Measurements from ENCODE around the gene ARID2. TPM values are rescaled to one million over a fixed set of nuclear protein-coding genes. Genes with fewer than 3 reads are reported as not detected.

Gene ARID2
- total RNA-seq, 4 donors from 2014 or later, result 30.3 to 35.8 (median 32.8) TPM

DNA sequence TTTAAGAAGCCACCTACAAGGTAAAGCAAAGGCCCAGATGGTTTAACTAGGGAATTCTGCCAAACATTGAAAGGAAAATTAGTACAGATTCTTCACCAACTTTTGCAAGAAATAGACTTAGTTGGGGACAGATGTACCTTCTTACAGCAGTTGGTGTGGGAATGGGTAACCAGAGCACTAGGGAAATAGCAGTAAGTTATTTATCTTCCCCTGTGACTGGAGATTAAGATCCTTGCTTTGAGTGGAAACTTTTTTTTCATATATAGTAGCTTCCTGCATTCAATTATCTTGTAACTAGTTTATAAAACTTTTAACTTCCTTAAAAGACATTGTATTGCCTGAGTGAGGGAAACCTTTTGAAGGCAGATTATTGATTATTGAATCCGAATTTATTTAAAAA lies 44.2 kb downstream of the ARID2 start:
- no peak for TF ChIP-seq EP300 (IDR thresholded peaks at IDR 0.05)
- TF ChIP-seq, protein P1, sequence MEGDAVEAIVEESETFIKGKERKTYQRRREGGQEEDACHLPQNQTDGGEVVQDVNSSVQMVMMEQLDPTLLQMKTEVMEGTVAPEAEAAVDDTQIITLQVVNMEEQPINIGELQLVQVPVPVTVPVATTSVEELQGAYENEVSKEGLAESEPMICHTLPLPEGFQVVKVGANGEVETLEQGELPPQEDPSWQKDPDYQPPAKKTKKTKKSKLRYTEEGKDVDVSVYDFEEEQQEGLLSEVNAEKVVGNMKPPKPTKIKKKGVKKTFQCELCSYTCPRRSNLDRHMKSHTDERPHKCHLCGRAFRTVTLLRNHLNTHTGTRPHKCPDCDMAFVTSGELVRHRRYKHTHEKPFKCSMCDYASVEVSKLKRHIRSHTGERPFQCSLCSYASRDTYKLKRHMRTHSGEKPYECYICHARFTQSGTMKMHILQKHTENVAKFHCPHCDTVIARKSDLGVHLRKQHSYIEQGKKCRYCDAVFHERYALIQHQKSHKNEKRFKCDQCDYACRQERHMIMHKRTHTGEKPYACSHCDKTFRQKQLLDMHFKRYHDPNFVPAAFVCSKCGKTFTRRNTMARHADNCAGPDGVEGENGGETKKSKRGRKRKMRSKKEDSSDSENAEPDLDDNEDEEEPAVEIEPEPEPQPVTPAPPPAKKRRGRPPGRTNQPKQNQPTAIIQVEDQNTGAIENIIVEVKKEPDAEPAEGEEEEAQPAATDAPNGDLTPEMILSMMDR (IDR thresholded peaks at IDR 0.05), result no peak
- no peak for TF ChIP-seq POLR2A (IDR thresholded peaks at IDR 0.05)

DNA sequence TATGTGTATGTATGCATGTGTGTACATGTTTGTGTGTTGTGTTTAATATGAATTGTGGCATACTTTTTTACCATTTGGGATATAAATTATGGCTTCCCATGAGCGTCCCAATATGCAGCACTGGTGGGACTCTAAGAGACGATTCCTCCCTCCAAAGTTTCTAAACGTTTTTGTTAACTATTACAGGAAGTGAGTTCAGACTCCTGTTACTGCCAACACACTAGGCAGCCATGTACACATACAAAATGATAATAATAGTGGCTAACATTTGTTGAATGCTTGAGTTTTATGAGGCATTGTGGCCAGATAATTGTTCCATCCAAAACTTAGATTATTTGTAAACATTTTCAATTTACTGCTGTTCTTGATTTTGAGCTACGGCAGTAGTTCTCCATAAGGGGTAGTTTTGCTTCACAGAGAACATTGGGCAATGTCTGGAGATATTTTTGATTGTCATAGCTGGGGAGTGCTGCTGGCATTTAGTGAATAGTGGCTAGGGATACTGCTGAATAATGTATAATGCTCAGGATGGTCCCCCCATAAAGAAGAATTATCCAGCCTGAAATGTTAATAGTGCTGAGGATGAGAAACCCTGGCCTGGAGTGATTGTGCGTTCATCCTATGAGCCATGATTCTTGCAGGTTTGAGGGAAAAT lies 45.1 kb downstream of the ARID2 start:
- 44 to 48% methylated on average over 5 of the region's 5 CpGs for WGBS, 2 donors
- Histone ChIP-seq H3K27ac (no peak overlapping the region), H3K36me3 (no peaks in the 10 kb centered on the region), H3K27me3 (no peaks in the 10 kb centered on the region), H3K9me3 (peaks cover 0 to 3% (median 0%) of the 10 kb centered on the region in 4 donors), H3K4me1 (peaks cover 0 to 19% (median 3%) of the 10 kb centered on the region in 4 donors), H3K4me3 (no peak overlapping the region)
- no peak for DNase-seq (ENCODE audit: low spot score in 2 of 2)
- TF ChIP-seq EP300 (IDR thresholded peaks at IDR 0.05) (no peak), POLR2A (IDR thresholded peaks at IDR 0.05) (no peak)
- TF ChIP-seq, protein P1 (IDR thresholded peaks at IDR 0.05), result no peak

More for the DNA sequence above, 44.2 kb downstream of the ARID2 start:
- peaks cover 0 to 7% (median 0%) of the 10 kb centered on the region in 4 donors for H3K9me3 ChIP-seq
- H3K36me3 ChIP-seq, result no peaks in the 10 kb centered on the region
- peaks cover 0 to 19% (median 3%) of the 10 kb centered on the region in 4 donors for H3K4me1 ChIP-seq
- 91 to 97% methylated on average over 1 of the region's 1 CpG for WGBS, 2 donors
- no peak overlapping the region for H3K4me3 ChIP-seq
- no peak for DNase-seq (ENCODE audit: low spot score in 2 of 2)
- H3K27ac ChIP-seq, result no peak overlapping the region
- H3K27me3 ChIP-seq, result no peaks in the 10 kb centered on the region

DNA sequence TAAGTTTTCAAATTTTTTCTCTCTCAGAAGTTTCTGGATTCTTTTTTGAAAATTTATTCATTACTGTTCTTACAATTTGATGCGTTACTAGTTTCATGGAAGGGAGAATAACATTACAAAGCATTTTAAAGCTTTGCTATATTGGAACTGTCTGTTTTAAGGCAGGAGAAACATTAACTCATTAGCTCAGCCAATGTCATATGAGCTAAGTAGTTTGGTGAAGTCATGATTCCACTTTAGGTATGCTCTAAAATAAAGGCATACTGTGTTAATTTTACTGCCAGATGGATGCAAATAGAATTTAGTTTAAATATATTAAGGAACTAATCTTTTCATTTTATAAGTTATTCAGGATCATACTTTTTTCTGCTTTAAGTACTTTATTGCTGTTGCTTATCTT lies 46.0 kb downstream of the ARID2 start:
- 83% methylated on average over 1 of the region's 1 CpG for WGBS, 2 donors
- no peak overlapping the region for H3K27ac ChIP-seq
- peaks cover 0 to 19% (median 3%) of the 10 kb centered on the region in 4 donors for H3K4me1 ChIP-seq
- H3K9me3 ChIP-seq, result no peaks in the 10 kb centered on the region
- TF ChIP-seq EP300 (IDR thresholded peaks at IDR 0.05) (no peak), POLR2A (IDR thresholded peaks at IDR 0.05) (no peak)
- TF ChIP-seq, protein P1 (IDR thresholded peaks at IDR 0.05), result no peak
- DNase-seq (ENCODE audit: low spot score in 2 of 2), result no peak
- no peak overlapping the region for H3K4me3 ChIP-seq
- no peaks in the 10 kb centered on the region for H3K27me3 ChIP-seq
- no peaks in the 10 kb centered on the region for H3K36me3 ChIP-seq

DNA sequence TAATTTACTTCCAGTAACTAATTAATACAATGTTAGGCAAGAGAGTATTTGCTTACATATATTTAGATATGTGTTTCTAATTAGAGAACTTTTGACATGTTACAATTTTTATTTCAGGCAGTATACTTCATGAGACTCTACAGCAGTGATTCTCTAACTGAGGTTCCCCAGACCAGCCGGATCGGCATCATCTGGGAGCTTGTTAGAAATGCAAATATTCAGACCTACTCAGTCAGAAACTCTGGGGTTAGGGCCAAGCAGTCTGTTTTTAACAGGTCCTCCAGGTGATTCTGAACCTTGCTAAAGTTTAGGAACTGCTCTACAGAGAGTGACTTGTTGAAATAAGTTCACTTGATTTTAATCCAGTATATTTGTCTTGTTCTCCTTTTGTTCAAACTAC lies 46.5 kb downstream of the ARID2 start:
- Histone ChIP-seq H3K27ac (no peak overlapping the region), H3K4me3 (no peak overlapping the region), H3K36me3 (no peaks in the 10 kb centered on the region), H3K27me3 (no peaks in the 10 kb centered on the region), H3K9me3 (no peaks in the 10 kb centered on the region), H3K4me1 (peaks cover 0 to 19% (median 3%) of the 10 kb centered on the region in 4 donors)
- no peak for DNase-seq (ENCODE audit: low spot score in 2 of 2)
- no peak for TF ChIP-seq POLR2A (IDR thresholded peaks at IDR 0.05)
- TF ChIP-seq EP300 (IDR thresholded peaks at IDR 0.05), result no peak
- TF ChIP-seq, protein P1 (IDR thresholded peaks at IDR 0.05), result no peak
- WGBS, 2 donors, result 68 to 71% methylated on average over 2 of the region's 2 CpGs

DNA sequence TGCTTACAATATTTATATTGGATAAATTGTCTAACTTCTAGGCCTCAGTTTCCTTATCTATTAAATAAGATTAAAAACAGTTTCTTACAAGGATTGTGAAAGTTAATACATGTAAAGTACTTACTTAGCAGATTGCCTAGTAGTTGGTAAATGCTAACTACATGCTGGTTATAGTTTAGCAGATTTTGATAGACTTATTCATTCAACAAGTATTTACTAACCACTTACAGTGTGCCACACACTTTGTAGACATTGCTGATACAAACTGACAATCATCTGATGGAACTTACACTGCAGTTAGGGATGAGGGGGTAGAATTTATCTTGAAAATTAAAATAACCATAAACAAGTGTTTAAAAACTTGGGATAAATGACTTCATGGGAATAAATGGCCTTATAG lies 50.4 kb downstream of the ARID2 start:
- H3K27me3 ChIP-seq, result no peaks in the 10 kb centered on the region
- TF ChIP-seq EP300 (IDR thresholded peaks at IDR 0.05) (no peak), POLR2A (IDR thresholded peaks at IDR 0.05) (no peak)
- TF ChIP-seq, protein P1 (IDR thresholded peaks at IDR 0.05), result no peak
- DNase-seq (ENCODE audit: low spot score in 2 of 2), result no peak

More for the DNA sequence above, 50.4 kb downstream of the ARID2 start:
- no peak overlapping the region for H3K27ac ChIP-seq
- H3K9me3 ChIP-seq, result no peaks in the 10 kb centered on the region
- no peak overlapping the region for H3K4me3 ChIP-seq
- no peaks in the 10 kb centered on the region for H3K36me3 ChIP-seq
- H3K4me1 ChIP-seq, result peaks cover 0 to 5% (median 2%) of the 10 kb centered on the region in 4 donors
